HG02798 (cell line): Measurements from ENCODE around the gene BTBD19.
"Not testable (repeated sequence)": the region's sequence is repeated elsewhere in the genome, so short reads cannot be mapped to it uniquely, and the experiment has no call there.

Experiments
- ATAC-seq: cut with Tn5 transposase; IDR thresholded peaks from one replicate; pipeline ENCODE4 v1.9.1; 2021; ENCODE audit warnings: mild to moderate bottlenecking; ENCODE audit not compliant: unreplicated experiment, poor library complexity

The BTBD19 gene

DNA sequence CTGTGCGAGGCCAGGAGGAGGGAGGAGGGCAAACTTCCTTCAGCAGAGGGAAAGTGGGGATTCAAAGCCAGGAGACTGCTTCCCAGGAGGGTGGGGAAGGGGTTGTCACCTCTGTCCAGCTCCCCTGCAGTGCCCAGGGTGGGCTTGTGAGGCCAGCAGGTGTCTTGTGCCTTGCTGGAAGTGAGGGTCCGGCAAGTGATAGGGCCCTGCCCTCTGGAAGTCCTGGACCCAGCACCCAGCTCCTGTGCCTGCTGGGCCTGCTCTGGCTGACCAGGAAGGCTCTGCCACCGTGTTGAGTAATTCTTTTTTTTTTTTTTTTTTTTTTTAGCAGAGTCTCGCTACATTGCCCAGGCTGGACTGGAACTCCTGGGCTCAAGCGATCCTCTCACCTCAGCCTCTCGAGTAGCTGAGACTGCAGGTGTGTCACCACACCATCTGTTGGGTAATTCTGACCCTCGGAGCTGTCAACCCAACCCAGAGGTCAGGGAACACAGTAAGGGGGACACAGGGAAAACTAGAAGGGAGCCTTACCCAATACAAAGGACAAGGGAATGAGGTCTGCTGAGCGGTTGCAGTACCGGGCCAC lies 21.4 kb upstream of the BTBD19 start:
- no peak for ATAC-seq

DNA sequence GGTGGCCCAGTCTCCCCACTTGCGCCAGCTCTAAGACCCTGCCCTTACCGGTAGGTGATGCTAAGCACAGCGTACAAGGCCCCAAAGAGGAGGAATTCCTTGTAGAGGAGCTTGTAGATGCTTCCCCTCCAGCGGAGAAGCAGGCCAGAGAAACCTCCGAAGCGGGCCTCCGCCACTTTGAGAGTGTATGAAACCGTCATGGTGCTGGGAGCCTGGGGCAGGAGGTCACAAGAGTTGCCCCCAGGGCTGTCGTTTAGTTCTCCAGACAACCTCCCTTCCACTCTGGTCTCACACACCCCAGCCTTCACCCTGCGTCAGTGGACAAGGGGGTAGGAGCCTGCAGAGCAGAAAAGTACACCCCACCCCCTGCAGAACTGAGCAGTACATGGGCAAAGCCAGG lies 20.8 kb upstream of the BTBD19 start:
- no peak for ATAC-seq

DNA sequence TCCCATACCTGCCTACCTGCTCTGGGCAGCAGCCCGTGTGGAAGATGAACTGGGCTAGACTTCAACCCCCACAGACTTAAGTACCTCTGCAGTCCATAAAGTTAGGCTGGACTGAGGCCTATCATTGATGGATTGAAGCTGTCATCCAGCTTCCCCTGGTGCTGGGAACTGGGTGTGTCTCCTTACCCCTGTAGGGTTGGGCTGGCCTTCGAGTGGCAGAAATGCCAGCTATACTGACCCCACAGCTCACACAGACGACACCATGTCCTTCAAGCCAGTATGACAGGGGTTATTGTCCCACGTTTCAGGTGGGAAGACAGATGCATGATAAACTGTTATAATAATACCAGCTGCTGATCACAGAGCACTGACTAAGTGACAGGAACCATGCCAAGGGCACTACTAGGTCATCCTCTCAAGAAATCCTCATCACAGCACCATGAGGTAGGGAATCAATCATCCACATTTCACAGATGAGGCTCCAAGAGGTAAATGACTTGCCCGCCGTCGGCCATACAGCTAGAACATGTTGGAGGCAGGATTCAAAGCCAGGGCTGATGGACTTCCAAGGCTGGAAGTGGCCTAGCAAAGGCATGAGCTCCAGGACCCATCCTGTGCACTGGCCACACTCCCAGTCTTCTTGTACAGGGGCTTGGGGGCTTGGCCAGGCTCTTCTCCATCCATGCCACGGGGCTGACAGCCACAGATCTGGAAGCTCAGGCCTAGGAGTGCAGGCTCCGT lies 20.0 kb upstream of the BTBD19 start, which contains the start of gene BEST4:
BEST4 (minus strand) TSS at position 51 of the 741 bp plus-strand sequence. CDS start 465 bp downstream, outside the sequence.
- ATAC-seq = no peak

DNA sequence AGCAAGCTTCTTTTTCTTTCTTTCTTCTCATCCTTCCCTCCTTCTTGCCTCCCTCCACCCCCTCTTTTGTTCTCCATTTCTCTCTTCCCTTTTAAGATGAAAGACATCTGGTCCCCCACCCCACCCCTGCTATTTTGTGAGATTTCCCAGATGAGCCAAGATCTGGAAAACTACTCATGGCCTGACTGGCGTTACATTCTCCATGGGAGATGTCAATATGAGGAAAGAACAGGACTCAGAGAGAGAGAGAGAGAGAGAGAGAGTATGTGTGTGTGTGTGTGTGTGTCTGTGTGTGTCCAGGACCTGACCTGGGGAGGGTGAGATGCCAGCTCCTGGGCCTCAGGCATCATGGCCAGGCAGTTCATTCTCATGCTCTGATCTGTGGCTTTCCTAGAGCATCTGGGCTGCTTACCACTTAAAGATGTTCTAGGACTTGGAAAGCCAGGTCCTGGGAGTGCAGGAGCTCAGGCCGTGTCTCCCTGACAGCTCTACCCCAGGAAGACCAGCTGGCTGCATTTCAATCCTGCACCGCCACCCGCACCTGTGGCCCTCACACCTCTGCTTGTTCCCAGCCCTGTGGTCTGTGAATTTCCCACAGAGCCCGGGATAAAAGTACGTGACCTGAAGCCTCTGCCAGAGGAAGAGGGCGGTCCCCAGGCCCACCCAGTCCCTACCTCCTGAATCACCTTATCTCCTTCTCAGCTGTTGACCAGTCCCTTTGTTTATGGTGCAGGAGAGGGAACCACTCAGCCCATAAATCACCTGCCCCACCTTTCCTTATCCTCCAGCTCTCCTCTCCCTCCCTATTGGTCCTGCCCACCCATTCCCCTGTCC lies 17.1 kb upstream of the BTBD19 start:
- no peak for ATAC-seq

DNA sequence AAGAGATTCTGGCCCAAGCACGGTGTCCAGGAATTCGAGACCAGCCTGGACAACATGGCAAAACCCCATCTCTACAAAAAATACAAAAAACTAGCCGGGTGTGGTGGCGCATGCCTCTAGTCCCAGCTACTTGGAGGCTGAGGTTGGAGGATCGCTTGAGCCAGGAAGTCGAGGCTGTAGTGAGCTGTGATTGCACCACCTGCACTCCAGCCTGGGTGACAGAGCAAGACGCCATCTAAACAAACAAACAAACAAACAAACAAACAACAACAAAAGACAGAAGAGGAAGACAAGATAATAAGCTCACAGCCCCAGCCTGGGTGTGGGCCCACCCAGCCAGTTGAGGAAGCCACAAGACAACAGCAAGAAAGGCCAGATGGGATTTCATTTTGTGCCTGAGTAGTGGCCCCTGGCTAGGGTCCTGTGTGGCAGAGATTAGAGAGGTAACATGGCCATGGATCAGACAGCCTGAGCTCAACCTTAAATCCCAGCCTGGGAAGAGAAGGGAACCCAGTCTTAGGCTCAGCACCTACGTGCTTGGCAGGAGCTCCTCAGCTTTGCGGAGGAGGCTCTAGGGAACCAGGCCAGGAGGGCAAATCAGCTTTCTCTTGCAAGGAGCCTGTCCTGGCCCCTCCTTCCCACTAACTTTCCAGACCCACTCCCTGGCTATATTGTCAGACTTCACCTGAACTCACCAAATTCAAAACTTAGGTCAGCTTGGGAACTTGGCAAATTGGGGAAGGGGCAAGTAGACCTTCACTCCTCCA lies 15.4 kb upstream of the BTBD19 start:
- no peak for ATAC-seq

DNA sequence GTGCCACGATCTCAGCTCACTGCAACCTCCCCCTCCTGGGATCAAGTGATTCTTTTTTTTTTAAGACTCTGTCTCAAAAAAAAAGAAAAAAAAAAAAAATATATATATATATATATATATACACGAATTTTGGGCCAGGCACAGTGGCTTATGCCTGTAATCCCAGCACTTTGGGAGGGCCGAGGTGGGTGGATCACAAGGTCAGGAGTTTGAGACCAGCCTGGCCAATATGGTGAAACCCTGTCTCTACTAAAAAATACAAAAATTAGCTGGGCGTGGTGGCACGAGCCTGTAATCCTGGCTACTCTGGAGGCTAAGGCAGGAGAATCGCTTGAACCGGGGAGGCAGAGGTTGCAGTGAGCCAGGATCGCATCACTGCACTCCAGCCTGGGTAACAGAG lies 10.4 kb upstream of the BTBD19 start:
- not testable (repeated sequence) for ATAC-seq

DNA sequence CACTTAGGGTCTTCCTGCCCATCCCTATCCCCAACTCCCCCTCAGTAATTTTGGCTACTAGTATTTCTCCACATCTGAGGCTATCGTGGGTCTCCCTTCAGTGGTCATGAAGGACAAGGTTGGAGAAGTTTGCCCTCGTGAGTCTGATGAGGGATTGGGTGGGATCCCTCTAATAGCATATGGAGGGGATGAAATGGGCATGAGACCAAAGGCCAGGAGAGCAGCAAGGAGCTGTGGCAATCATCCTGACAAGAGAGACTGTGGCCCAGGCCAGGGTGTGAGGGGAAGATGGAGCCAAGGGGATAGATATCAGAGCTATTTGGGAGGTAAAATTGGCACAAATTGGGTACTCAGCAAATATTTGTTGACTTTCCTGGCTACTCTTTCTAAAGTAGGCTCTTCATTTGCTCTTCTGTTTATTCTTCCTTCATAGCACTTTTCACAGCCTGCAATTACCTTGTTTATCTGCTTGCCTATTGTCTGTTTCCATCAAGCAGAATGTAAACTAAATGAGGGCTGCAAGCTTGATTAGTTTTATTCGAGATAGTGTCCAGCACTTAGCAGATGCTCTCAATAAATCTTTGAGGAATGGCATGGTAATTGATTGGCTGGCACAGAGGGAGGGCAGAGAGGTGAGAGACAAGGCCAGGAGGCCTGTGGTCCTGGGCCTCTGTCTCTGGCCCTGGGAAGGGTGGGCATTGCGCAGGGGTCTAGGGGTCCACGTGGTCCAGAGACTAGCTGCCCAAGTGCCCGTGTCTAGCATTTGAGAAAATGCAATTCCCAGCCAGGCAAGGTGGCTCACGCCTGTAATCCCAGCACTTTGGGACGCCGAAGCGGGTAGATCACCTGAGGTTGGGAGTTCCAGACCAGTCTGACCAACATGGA lies 9.6 kb upstream of the BTBD19 start:
- ATAC-seq = no peak

DNA sequence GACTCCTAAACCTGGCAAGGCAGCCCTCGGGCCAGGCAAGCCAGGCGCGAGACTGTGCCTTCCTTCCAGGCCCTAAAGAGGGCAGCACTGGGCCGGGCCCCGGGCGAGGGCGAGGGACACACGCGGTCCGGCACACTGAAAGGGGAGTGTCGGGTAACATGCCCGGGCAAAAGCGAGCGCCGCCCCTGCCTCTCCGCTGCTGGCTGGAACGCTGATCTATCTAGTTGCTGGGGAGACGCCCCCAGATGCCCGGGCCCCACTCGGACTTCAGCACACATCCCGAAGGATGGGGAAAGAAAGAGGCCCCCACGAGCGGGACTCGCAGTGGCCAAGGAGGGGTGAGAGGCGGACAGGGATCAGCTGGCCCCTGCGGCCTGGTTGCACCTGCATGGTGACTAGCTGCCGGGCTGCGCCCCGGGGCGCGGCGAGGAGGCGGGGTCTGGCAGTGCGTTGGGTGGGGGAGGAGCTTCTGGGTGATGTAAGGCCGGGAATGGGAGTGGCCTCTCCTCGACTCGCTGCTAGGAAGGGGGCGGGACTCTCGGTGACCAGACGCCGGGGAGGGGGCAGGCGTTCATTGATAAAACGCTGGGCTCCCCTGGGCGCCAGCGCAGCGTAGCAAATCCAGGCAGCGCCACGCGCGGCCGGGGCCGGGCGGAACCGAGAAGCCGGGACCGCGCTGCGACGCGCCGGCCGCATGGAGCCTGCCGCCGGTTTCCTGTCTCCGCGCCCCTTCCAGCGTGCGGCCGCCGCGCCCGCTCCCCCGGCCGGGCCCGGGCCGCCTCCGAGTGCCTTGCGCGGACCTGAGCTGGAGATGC lies 8.3 kb upstream of the BTBD19 start, which contains the start of gene PLK3:
PLK3 (plus strand) TSS at position 608 of the 815 bp plus-strand sequence; CDS start at position 695, 87 bp downstream.
- ATAC-seq = peak; percentile 88

DNA sequence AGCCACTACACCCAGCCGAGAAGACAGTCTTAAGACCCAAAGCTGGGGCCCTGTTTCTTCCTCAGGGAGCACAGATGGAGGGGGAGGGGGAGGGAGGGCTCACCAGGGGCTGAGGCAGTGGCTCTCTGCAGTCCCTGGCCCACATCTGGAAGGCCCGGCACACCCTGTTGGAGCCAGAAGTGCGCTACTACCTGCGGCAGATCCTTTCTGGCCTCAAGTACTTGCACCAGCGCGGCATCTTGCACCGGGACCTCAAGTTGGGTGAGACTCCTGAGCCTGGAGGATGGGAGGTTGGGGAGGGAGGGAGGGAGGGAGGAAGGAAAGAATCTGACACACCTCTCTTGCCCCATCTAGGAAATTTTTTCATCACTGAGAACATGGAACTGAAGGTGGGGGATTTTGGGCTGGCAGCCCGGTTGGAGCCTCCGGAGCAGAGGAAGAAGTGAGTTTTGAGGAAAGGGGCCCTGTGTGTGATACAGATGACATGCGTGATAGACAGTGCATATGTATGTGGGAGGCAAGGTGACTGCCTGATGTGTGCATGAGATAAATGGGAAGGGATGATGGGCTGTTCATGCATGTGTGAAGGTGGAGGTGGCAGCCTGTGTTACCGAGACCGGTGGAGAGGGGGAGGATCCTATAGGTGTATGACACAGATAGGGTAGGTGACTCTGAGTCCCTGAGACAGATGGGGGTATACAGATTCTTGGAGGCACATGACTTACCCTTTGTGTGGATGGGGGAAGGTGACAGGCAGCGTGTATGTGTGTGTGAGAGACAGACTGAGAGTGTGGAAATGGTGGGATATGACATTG lies 6.6 kb upstream of the BTBD19 start:
- no peak for ATAC-seq

DNA sequence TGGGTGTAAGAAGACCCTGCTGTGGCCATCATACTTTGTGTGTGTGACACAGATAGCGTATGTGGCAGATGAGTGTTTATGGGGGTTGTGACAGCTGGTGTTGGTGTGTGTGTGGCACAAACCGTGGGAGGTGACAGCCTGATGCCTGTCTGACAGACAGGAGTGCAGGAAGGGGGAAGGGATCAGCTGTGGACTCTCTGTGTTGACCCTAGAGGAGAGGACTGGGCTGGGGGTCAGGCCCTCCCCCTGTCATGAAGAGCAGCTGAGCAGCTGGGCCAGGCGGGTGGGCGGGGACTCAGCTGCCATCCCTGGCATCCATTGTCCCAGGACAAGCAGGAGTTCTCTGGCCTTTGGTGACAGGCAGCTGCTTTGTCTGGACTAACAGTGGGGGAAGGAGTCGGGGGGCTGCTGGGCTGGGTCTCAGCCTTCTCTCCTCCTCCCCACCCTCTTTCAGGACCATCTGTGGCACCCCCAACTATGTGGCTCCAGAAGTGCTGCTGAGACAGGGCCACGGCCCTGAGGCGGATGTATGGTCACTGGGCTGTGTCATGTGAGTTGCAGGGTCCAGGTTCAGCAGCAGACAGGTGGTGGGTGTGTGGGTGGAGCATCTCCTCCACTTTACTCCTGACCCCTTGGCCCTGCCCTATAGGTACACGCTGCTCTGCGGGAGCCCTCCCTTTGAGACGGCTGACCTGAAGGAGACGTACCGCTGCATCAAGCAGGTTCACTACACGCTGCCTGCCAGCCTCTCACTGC lies 5.8 kb upstream of the BTBD19 start:
- no peak for ATAC-seq

DNA sequence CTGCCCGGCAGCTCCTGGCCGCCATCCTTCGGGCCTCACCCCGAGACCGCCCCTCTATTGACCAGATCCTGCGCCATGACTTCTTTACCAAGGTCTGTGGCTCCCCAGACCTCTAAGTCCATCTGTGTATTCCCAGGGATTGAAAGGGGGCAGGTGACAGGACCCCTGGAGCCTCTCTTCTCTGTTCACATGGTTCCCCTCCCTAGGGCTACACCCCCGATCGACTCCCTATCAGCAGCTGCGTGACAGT lies 5.3 kb upstream of the BTBD19 start:
- ATAC-seq = no peak

DNA sequence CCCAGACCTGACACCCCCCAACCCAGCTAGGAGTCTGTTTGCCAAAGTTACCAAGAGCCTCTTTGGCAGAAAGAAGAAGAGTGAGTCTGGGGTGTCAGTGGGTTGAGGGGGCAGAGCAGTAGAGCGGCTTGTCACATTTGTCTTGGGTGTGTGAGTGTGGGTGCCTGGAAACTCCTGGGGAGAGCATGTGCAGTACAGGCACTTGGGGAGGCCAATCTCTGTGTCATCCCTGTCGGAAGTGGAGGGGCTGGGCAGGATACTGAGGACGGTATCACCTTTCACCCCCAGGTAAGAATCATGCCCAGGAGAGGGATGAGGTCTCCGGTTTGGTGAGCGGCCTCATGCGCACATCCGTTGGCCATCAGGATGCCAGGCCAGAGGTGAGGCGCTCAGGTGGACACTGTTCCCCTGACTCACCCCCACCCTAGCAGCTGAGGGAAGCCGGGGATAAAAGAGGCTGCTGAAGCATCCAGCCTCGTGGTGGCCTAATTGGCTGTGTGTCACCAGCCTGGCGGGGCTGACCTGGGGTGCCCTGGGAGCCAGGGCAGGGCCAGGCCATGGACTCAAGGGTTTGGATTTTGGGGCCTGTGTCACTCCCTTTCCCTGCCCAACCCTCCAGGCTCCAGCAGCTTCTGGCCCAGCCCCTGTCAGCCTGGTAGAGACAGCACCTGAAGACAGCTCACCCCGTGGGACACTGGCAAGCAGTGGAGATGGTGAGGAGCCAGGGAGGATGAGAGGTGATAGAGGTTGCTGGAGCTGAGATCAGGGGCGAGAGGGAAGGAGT lies 4.8 kb upstream of the BTBD19 start:
- no peak for ATAC-seq

DNA sequence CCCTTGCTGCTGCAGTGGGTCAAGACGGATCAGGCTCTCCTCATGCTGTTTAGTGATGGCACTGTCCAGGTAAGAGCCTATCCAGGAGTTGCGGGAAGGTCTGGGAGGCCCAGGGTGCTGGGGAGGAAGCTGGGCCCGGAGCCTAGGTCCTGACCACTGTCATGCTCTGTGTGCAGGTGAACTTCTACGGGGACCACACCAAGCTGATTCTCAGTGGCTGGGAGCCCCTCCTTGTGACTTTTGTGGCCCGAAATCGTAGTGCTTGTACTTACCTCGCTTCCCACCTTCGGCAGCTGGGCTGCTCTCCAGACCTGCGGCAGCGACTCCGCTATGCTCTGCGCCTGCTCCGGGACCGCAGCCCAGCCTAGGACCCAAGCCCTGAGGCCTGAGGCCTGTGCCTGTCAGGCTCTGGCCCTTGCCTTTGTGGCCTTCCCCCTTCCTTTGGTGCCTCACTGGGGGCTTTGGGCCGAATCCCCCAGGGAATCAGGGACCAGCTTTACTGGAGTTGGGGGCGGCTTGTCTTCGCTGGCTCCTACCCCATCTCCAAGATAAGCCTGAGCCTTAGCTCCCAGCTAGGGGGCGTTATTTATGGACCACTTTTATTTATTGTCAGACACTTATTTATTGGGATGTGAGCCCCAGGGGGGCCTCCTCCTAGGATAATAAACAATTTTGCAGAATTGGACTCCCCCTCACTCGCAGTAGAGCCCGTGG lies 2.9 kb upstream of the BTBD19 start:
- ATAC-seq = no peak

DNA sequence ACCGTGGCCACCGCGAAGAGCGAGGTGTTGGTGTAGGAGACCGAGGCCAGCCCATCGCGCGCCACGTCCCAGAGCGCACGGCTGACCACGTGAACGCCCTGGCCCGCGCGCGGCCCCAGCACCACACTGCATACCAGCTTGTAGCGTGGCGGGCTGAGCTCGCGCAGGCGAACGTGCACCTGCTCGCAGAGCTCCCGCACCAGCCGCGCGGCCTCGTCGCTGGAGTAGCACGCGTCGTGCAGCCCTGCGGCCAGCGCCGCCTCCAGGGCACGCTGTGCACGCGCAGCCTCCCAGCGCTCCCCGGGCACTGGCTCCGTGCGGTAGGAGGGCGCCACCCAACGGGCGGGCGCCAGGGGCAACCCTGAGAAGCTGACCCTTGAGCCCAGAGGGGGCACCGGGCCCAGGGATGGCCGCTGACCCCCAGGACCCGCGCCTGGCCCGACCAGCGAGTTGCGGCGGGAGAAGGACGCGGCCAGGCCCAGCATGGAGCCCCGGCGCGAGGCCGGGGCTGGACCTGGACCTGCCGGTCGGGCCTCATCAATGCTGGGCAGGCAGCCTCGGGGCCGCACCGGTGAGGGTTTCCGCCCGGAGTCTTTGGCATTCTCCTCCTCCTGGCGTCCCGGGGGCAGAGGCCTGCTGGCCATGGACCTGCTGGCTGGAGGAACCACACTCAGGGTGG lies 2.2 kb upstream of the BTBD19 start:
- ATAC-seq = no peak

DNA sequence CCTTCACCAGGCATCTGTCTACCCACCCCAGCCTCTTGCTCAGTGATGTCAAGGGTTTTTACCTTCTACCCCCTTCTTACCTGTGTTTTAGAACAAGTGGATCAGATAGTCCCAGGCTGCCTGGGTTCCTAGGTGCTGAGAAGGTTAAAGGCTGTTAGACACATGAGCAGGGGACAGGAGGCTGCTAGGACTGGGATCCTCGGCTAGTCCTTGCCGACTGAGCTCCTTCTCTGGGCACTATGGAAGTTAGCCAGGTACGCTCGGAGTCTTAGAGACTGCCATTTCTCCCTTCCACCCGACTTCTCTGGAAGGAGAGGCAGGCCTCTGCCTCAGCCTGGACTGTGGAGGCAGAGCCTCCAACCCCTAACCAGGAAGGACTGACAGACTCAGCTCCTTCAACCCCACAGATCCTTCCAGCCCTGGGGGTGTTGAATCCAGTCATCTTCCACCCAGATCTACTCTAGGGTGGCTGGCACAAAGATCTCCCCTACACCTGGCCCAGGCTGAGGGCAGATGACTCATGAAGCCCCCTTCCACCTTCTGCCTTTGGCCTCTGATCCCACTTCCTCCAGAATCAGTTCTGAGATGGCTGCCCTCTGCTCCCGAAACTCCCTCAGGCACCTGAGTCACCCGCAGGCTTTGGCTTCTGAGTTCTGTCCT lies 1.5 kb upstream of the BTBD19 start, which contains the start of gene DYNLT4:
DYNLT4 (minus strand) TSS at position 648 of the 660 bp plus-strand sequence. CDS start 683 bp downstream, outside the sequence.
- ATAC-seq = no peak
